HG03108 (cell line): Measurements from ENCODE around the gene CES4A.
"Not testable (repeated sequence)": the region's sequence is repeated elsewhere in the genome, so short reads cannot be mapped to it uniquely, and the experiment has no call there.

Experiments
- ATAC-seq: cut with Tn5 transposase; IDR thresholded peaks from one replicate; pipeline ENCODE4 v1.9.1; 2021; ENCODE audit warnings: moderate library complexity; ENCODE audit not compliant: unreplicated experiment

Gene CES4A

GRCh38 chr16:66983033-66983432 is 5.4 kb upstream of the CES4A start:
- ATAC-seq: no peak

GRCh38 chr16:66984892-66985311 is 3.5 kb upstream of the CES4A start:
- ATAC-seq: no peak

GRCh38 chr16:66986559-66986958 is 1.8 kb upstream of the CES4A start:
- ATAC-seq: no peak

- ATAC-seq: no peak
These were observed 3.2 kb downstream of the CES4A start for GRCh38 chr16:66991545-66992077.

- not testable (repeated sequence) for ATAC-seq
These were observed 5.2 kb downstream of the CES4A start for GRCh38 chr16:66993558-66993957.

GRCh38 chr16:66996324-66996982 is 8.1 kb downstream of the CES4A start:
- no peak for ATAC-seq

GRCh38 chr16:66996983-66997358 is 8.6 kb downstream of the CES4A start:
- ATAC-seq: no peak

- no peak for ATAC-seq
These were observed 12.3 kb downstream of the CES4A start for GRCh38 chr16:67000384-67001351.

GRCh38 chr16:67001726-67002125 is 13.3 kb downstream of the CES4A start:
- no peak for ATAC-seq

- ATAC-seq: no peak
These were observed 18.7 kb downstream of the CES4A start for GRCh38 chr16:67006930-67007658.

- ATAC-seq: no peak
These were observed 20.8 kb downstream of the CES4A start for GRCh38 chr16:67009158-67009557.

- ATAC-seq: no peak
These were observed 22.9 kb downstream of the CES4A start for GRCh38 chr16:67011274-67011673.

- no peak for ATAC-seq
These were observed 24.9 kb downstream of the CES4A start for GRCh38 chr16:67013233-67013822.

GRCh38 chr16:67013823-67014633 is 25.6 kb downstream of the CES4A start:
- peak; percentile 46 for ATAC-seq

- ATAC-seq: no peak
These were observed 26.4 kb downstream of the CES4A start for GRCh38 chr16:67014634-67015312.

- no peak for ATAC-seq
These were observed 26.9 kb downstream of the CES4A start for GRCh38 chr16:67015313-67015731.

GRCh38 chr16:67016143-67016542 is 27.8 kb downstream of the CES4A start:
- no peak for ATAC-seq

- ATAC-seq: no peak
These were observed 28.5 kb downstream of the CES4A start for GRCh38 chr16:67016681-67017420.

GRCh38 chr16:67017421-67017750 is 29.0 kb downstream of the CES4A start:
- ATAC-seq: no peak
